SH-SY5Y (cell line): ENCODE measurements around the gene ACSS3.

Experiments used
- GATA2 ChIP-seq: IDR thresholded peaks from 2 replicates; pipeline ENCODE4 v1.6.1; 2011; ENCODE audit warnings: mild to moderate bottlenecking, low read depth, low read length
- GATA3 ChIP-seq: IDR thresholded peaks from 2 replicates; pipeline ENCODE4 v1.6.1; 2011; ENCODE audit warnings: low read depth, mild to moderate bottlenecking, low read length, moderate library complexity

GRCh38 chr12:81147292-81147919 lies 69.5 kb downstream of the ACSS3 start:
- TF ChIP-seq GATA2, result no peak
- no peak for TF ChIP-seq GATA3
